NCI-H1694 treated with DMSO at 0.1 percent for 48 hours (cell line): ENCODE results near the gene ARSB.
A peak's percentile ranks its signal among the peaks of the same experiment; 100 is the strongest.
"Not testable (repeated sequence)": the region's sequence is repeated elsewhere in the genome, so short reads cannot be mapped to it uniquely, and the experiment has no call there.

ENCODE experiments used
- DNase-seq: peaks from one replicate; lab custom pipeline; 2025; lab: John Stamatoyannopoulos, UW

The ARSB gene

DNA sequence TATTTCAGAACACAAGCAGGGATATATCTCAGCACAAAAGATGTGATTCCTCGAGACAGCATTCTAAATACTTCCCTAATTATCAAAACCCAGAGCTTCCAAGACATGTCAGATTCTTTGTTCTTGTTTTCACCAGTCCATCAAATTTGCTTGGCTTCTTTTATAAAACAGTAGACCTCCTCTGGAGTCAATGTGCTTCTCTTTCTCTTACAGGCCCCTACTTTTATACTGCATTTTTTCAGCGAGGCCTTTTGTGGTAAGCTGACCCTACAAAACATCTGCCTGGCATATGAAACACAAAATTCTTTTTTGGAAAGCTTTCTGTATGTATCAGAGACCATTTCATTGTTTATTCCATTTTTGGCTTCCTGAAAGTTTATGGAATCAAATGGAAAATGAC lies 81.8 kb downstream of the ARSB start:
- no peak for DNase-seq

- DNase-seq = peak; percentile 54
Observed at GRCh38 chr5:78899922-78900362, 85.2 kb downstream of the ARSB start.

GRCh38 chr5:78896132-78896531 lies 89.0 kb downstream of the ARSB start:
- DNase-seq = no peak

DNA sequence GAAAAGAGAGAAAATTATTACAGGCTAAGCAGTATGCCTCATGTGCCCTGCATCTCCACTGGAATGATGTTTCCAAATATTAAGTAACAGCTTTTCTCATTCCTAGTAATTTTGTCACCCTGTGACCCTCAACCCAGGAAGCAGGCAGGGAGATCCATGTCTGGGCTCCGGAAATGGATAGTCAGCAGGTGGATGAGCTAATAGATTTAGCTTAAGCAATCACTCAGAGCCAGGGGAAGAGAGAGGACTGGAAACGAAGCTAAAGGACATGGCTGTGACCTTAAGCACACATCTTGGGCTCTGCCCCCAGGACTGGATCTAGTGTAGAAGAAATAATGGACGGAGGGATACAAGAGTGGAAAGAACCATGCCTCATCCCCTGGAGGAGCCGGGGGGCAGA lies 89.5 kb downstream of the ARSB start:
- DNase-seq = no peak

DNA sequence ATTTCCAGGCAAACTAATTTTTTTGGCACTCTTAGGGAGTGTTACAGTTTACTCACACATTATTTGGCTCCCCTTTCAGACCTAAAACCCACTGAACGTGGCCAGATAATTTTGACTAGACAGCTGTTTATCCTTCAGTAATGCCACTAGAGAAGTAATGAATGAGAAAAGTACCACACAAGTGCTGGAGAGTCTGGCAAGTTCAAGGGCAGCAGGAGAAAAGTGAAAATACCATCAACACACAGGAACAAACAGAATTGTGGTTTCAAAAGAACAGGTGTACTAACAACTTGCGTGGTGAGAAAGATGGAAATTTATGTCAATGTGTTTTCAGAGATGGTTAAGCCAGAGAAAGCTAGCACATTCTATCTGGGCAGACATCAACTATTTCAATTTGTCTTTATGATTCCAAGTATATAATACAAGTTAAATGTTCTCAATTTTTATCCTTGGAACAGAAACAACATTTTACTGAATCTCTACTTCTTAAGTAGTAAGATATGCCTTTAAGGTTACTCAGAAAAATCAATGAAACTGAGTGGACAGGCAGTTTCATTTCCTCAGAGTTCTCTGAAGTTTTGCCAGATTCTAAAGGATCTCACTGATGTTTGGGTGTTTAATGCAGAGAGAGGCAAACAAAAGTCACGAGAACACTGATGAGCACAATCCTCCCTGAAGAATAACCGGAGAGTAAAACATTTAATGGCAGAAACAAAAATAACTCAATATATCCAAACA lies 91.0 kb downstream of the ARSB start:
- no peak for DNase-seq

DNA sequence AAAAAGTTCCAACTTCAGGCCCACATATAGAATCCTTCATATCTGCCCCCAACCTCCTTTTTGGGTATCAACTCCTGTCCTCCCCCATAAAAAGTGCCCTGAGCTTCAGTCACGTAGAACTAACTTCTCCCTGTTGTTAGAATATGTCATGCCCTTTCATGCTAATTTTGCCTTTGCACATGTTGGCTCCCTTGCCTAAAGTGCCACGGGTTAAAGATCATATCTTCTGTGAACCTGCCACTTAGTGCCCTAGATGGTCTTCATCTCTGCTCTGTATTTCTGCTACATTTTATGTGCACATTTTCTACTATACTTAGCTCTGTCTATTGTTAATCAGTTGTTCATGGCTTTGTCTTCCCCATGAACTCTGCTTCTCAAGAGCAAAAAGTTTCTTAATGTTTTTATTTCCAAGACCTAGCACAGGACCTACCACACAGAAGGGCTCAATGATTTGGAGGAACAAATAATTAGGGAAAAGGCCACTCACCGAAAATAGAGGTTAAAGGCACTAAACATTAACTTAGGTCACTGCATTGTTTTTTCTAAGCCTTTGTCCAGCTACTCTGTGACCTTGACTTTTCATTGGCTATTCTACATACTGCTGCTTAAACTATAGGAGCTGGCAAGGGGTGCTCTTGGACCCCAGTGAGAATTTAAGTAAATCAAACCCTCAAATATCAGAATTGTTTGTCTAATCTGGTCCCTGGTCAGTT lies 94.3 kb downstream of the ARSB start:
- no peak for DNase-seq

- no peak for DNase-seq
Observed at GRCh38 chr5:78889369-78890140, 95.6 kb downstream of the ARSB start.

DNA sequence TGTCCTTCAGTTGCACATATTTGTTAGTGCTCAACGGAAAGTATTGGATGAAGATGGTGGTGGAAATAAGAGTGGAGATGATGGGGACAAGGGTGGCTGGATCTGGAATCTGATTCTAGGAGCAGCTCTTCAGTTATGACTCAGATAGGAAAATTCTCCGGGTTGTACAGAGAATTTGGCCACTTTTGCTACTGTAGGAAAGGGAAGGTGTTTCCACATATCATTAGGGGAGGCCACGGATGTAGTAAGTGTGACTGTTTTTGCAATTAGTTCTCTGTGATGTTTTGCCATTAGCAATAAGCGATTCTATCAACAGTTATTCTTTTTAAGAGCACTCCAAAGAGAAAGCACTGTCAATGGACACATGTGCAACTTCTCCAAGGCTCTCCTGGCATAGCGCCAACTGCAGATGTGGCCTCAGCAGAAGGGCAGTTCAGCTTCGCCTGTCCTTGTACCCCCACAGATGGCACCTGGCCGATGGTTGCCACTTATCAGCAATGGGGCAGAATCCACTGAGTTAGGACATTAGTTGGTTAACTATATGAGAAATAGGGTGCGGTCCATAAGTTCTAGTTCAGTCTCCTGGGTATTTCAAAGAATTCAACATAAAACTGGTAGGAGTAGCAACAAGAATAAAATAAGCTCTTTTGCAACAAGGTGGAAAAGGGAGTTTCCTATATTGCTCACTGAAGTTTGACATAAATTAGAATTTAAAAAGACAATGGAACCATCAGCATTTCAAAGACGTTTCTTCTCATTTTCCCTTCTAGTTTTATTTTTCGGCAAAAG lies 96.3 kb downstream of the ARSB start:
- no peak for DNase-seq

DNA sequence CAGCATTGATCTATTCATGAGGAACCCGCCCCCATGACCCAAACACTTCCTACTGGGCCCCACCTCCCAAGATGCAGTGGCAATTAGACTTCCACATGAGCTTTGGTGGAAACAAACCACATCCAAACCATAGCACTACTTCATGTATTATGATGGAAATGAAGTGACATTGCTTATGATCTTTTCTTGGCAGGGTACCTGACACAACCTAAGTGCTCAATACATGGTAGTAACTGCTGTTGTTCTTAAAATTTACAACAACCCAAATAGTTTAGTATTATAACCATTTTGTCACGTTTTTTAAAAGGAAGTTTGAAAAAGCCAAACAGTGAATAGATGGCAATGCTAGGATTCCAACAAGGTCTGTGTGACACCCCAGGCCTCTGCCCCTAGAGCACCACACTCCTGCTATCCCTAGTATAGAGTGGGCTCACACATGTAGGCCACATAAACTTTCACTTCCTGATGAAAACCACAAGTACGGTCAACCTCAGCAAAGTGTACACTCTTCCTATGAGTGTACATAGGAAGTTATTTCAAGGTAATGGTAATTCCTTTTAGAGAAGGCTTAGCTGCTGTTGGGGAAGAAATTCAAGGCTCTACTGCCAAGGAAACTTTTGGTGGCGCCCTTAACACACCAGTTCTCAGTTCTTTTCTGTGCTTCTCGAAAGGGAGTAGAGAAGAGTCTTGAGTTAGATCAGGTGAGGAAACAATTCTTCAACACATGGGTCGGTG lies 97.6 kb downstream of the ARSB start:
- DNase-seq = no peak

DNA sequence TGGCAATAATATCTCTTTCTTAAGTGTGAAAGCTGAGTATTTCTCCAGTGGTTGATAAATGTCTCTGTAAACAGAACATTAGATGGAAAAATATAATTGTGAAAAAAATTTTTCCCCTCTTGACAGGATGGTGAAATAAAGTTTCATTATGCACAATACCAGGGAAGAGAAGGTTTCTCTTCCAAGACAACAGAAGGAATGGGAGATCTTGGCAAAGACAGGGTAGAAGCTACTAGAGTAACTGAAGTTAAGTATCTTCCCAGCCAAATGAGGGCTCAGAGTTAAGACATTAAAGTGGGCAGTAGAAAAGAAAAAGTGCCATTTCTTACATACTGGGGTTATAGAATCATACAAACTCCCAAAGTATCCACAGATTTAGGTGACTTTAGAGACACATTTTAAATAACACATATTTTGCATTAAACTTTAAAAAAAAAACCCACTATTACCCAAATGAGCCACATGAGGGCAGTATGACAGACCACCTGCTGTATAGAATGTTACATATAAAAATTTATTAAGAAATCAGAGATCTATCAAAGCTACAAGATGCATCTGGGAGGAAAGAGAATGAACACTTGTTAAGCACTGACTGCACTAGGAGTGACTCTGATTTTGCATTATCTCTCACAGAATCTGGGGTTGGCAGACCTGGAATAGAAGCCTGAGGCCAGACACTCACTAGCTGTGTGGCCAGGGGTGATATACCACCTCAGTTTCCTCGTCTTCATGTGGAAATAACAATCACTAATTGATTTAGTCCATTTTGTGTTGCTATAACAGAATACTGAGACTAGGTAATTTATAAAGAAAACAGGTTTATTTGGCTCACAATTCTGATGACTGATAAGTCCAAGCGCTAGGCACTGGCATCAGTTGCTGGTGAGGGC lies 98.5 kb downstream of the ARSB start:
- DNase-seq = peak; percentile 9

DNA sequence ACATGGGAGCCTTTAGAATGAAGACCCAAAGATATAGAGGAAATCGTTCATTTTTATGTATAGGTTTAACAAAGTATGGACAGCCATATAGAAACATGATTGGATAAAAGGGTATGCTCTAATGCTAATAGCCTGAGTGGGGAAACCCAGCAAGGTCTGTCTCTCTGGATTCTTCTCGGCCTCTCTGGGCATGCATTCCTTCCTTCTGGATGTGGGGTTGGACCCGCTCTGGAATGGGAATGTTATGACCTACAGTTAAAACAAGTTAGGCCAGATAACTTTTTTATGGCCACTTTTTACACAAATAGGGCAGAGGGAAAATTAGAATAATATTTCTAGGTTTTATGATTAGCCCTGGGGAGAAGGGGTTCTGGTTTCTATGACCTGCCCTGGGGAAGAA lies 103.2 kb downstream of the ARSB start:
- no peak for DNase-seq

- no peak for DNase-seq
Observed at GRCh38 chr5:78879516-78879915, 105.6 kb downstream of the ARSB start.

GRCh38 chr5:78866076-78866475 lies 119.0 kb downstream of the ARSB start:
- DNase-seq = not testable (repeated sequence)

GRCh38 chr5:78858364-78858763 lies 126.7 kb downstream of the ARSB start:
- no peak for DNase-seq

GRCh38 chr5:78855026-78855425 lies 130.1 kb downstream of the ARSB start:
- DNase-seq = no peak

DNA sequence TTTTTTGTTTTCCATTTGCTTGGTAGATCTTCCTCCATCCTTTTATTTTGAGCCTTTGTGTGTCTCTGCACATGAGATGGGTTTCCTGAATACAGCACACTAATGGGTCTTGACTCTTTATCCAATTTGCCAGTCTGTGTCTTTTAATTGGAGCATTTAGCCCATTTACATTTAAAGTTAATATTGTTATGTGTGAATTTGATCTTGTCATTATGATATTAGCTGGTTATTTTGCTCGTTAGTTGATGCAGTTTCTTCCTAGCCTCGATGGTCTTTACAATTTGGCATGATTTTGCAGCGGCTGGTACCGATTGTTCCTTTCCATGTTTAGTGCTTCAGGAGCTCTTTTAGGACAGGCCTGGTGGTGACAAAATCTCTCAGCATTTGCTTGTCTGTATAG lies 133.2 kb downstream of the ARSB start:
- not testable (repeated sequence) for DNase-seq

DNA sequence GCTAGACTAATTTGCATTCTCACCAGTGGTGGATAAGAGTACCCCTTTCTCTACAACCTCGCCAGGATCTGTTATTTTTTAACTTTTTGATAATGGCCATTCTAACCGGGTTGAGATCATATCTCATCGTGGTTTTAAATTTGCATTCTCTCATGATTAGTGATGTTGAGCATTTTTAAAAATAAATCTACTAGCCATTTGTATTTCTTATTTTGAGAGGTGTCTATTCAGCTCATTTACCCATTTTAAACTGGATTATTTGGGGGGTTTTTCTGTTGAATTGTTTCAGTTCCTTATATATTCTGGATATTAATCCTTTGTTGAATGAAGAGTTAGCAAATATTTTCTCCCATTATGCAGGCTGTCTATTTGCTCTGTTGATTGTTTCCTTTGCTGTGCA lies 139.6 kb downstream of the ARSB start:
- no peak for DNase-seq

- DNase-seq = no peak
Observed at GRCh38 chr5:78843436-78843835, 141.7 kb downstream of the ARSB start.

DNA sequence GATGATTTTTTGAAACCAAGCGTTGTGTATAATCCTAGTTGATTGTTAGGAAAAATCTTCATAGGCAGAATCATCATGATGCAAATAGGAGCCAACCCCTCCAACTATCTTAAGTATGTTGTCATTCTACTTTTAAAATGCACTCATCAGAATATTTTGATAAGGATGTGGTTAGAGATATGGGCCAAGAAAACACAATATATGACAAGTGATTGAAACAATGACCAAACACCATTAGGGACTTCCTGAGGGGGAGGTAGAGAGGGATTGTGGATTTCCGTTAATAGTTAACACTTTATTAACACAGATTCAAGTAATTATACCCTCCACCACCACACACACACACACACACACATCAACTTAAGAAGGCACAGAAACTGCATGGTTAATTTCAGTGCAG lies 143.3 kb downstream of the ARSB start:
- DNase-seq = no peak

DNA sequence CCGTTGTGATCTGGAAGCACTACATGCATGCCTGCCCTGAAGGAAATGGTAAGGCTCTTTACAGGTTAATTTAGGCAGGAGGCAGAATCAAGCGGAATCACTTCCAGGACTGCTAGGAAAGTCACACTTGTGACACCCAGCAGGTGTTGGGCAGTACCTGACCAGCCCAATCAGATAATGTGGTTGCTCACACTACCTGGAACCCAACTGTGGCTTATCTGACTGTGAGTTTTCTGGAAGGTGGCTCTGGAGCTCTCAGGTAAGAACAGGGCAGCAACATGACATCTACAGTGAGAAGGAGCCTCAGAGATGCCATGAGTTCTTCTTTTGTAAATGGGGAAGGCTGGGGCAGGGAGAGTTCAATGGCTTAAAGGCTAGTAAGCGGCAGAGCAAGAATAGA lies 146.4 kb downstream of the ARSB start:
- no peak for DNase-seq
